IMR-90 (cell line): ENCODE results near the gene CTRL.

Source experiments
- MAFK ChIP-seq: IDR thresholded peaks from 2 replicates; pipeline ENCODE4 v1.6.1; 2012; ENCODE audit warnings: low read depth, low read length, improper control_type of control experiment
- POLR2A ChIP-seq: IDR thresholded peaks from 2 replicates; pipeline ENCODE4 v1.6.1; 2012; ENCODE audit warnings: mild to moderate bottlenecking, low read depth, low read length
- TF ChIP-seq, protein P1 (sequence below): conservative IDR thresholded peaks from 2 replicates; pipeline ENCODE4 v1.5.1; 2012; ENCODE audit warnings: mild to moderate bottlenecking, low read depth, low read length, improper control_type of control experiment

DNA sequence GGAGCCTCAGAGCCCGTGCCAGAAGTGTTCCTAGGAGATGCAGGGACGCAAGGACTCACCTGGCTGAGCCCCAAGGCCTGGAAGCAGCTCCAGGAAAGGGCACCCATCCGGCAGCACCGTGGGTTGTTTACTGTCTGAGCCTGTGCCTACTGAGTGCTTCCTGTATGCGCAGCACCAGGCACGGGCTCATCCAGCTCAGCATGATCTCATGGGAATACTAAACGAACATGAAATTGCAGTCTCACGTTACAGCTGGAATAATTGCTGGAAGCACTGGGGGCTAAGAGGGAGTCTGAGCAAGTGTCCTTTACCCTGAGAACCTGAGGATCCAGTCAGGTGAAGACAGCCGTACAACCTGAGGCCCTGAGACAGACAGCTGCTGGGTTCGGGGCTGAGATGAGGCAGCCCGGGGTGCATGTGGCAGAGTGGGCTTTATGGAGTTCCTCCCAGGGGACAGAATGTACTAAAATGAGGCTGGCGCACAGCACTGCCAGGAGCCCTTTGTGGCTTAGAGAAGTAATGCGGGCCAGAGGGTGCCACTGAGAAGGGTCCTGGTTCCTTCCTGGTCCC, 5.4 kb downstream of the CTRL start:
- no peak for TF ChIP-seq POLR2A
- TF ChIP-seq, protein P1, sequence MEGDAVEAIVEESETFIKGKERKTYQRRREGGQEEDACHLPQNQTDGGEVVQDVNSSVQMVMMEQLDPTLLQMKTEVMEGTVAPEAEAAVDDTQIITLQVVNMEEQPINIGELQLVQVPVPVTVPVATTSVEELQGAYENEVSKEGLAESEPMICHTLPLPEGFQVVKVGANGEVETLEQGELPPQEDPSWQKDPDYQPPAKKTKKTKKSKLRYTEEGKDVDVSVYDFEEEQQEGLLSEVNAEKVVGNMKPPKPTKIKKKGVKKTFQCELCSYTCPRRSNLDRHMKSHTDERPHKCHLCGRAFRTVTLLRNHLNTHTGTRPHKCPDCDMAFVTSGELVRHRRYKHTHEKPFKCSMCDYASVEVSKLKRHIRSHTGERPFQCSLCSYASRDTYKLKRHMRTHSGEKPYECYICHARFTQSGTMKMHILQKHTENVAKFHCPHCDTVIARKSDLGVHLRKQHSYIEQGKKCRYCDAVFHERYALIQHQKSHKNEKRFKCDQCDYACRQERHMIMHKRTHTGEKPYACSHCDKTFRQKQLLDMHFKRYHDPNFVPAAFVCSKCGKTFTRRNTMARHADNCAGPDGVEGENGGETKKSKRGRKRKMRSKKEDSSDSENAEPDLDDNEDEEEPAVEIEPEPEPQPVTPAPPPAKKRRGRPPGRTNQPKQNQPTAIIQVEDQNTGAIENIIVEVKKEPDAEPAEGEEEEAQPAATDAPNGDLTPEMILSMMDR = no peak
- no peak for TF ChIP-seq MAFK
